ENCODE data around the gene NUP35. TPM values are rescaled to one million over a fixed set of nuclear protein-coding genes. Genes with fewer than 3 reads are reported as not detected.

NUP35 gene
- polyA plus RNA-seq, 4 donors, result 25.9 to 30.5 (median 29.1) TPM

DNA sequence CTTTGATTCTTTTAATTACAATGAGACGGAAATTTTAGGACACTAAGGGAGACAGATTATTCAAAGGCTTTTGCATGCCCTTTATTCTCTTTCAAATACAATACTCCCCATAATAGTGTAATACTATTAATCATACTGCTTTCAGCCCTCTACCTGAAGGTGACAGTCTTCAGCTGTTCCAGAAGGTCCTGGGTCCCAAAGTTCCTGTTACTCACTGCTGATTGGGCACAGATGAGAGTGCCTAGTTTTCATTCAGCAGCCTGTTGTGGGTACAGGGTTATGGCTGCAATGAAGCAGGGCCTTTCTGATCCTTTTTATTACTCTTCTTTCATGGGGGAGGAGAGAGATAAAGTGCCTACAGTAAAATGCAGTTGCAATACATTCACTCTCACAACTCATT lies 80.2 kb downstream of the NUP35 start:
- no peak for DNase-seq (ENCODE audit: low read depth in 4 of 4, low spot score in 3 of 4)

DNA sequence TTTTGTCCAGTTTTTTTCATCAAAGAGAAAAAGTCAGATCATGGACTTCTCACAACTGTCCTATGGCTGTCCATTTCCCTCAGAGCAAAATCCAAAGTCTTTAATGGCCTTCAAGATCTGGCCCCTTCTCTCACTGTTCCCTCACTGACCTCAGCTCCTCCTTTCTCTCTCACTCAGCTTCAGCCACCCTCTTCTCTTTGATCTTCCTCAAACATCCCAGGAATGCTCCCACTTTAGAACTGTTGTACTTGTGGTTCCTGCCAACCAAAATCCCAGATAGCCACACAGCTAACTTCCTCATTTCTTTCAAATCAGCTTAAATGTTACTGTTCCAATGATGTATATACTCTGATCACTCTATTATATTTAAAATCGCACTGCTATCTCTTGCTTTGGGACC lies 82.9 kb downstream of the NUP35 start:
- no peak for DNase-seq (ENCODE audit: low read depth in 4 of 4, low spot score in 3 of 4)

- DNase-seq (ENCODE audit: low read depth in 4 of 4, low spot score in 3 of 4), result no peak
Observed at GRCh38 chr2:183209395-183210028, 85.3 kb downstream of the NUP35 start.

Other genes with a start within 250 kb of the NUP35 start
- gene NCKAP1, start 86.0 kb upstream of the NUP35 start, polyA plus RNA-seq (ENCODE audit: insufficient read length in 4 of 4), result 100 to 1,000 TPM; 113 to 148 (median 142) TPM
- gene DUSP19, start 45.7 kb upstream of the NUP35 start, polyA plus RNA-seq (ENCODE audit: insufficient read length in 4 of 4), result 1 to 10 TPM; 4.8 to 7.3 (median 5.7) TPM

All from right renal pelvis (tissue), 4 donors.